Mucosa of rectum (tissue), 2 donors: ENCODE results near the gene BEND6.

ENCODE experiments used
- H3K27ac ChIP-seq, 2 donors: one replicate each; pipeline ENCODE4 v1.7.0; 2013; ENCODE audit warnings: inconsistent platforms in 2 of 2, low read depth in 2 of 2, low read length in 2 of 2
- H3K27me3 ChIP-seq, 2 donors: one replicate each; pipeline ENCODE4 v1.7.0; 2013; ENCODE audit warnings: low read length in 2 of 2; ENCODE audit not compliant: control insufficient read depth in 2 of 2, insufficient read depth in 2 of 2
- H3K36me3 ChIP-seq, 2 donors: one replicate each; pipeline ENCODE4 v1.7.0; 2013; ENCODE audit warnings: low read length in 2 of 2; ENCODE audit not compliant: control insufficient read depth in 2 of 2, insufficient read depth in 2 of 2
- H3K4me1 ChIP-seq, 2 donors: one replicate each; pipeline ENCODE4 v1.7.0; 2013; ENCODE audit warnings: low read length in 2 of 2, mild to moderate bottlenecking in 1 of 2; ENCODE audit not compliant: control insufficient read depth in 2 of 2, insufficient read depth in 2 of 2
- H3K4me3 ChIP-seq, 2 donors: one replicate each; pipeline ENCODE4 v1.7.0; 2013; ENCODE audit warnings: low read length in 2 of 2
- H3K9ac ChIP-seq, 2 donors: one replicate each; pipeline ENCODE4 v1.7.0; 2013; ENCODE audit warnings: low read length in 2 of 2, low read depth in 1 of 2, mild to moderate bottlenecking in 1 of 2
- H3K9me3 ChIP-seq, 2 donors: one replicate each; pipeline ENCODE4 v1.7.0; 2013; ENCODE audit warnings: low read length in 2 of 2; ENCODE audit not compliant: control insufficient read depth in 2 of 2
- donor health status: healthy.
- donor health status: Normal muscosa, but diverticular disease.

BEND6 gene

DNA sequence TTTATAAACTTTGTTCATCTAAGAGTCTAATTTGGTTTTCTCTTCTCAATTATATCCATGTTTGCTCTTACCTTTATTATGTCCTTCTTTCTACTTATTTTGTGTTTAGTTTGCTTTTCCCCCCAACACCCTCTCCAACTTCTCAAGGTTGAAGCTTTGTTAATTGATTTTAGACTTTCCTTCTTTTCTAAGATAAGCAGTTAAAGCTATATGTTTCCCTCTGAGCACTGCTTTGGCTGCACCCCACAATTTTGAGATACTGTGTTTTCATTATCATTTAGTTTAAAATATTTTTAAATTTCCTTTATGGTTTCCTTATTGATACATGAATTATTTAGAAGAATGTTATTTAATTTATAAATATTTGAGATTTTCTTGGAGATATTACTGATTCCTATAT lies 13.9 kb upstream of the BEND6 start:
- H3K9me3 ChIP-seq = peaks cover 0 to 4% of the 10 kb centered on the region in 2 donors
- H3K9ac ChIP-seq = no peak overlapping the region
- no peaks in the 10 kb centered on the region for H3K27me3 ChIP-seq
- no peaks in the 10 kb centered on the region for H3K36me3 ChIP-seq
- no peak overlapping the region for H3K27ac ChIP-seq
- H3K4me3 ChIP-seq = no peak overlapping the region
- no peaks in the 10 kb centered on the region for H3K4me1 ChIP-seq

DNA sequence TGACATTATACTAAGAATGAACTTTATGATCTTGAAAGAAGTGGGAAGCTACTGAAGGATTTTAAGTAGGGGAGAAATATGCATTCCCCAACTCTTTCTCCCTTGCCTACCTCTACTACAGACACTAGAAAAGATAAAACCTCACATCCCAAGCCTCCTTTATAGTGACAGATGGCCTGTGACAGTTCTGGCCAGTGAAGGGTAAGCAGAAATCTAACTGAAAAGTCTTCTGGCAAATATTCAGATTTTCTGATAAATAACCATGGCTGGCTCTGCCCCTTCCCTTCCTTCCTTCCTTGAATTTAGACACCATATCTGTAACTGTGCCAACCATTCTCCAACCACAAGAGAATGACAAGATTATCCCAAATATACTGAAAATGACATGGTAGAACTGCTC lies 10.2 kb upstream of the BEND6 start:
- H3K4me1 ChIP-seq = no peaks in the 10 kb centered on the region
- H3K36me3 ChIP-seq = no peaks in the 10 kb centered on the region
- H3K27ac ChIP-seq = no peak overlapping the region
- H3K9me3 ChIP-seq = peaks cover 0 to 4% of the 10 kb centered on the region in 2 donors
- no peak overlapping the region for H3K9ac ChIP-seq
- H3K4me3 ChIP-seq = no peak overlapping the region
- H3K27me3 ChIP-seq = peaks cover 0 to 3% of the 10 kb centered on the region in 2 donors

GRCh38 chr6:56946368-56946767 lies 8.5 kb upstream of the BEND6 start:
- Histone ChIP-seq H3K27ac (no peak overlapping the region), H3K9me3 (no peaks in the 10 kb centered on the region), H3K36me3 (no peaks in the 10 kb centered on the region), H3K4me3 (no peak overlapping the region), H3K4me1 (no peaks in the 10 kb centered on the region), H3K9ac (no peak overlapping the region), H3K27me3 (peaks cover 3% of the 10 kb centered on the region in 2 donors)

DNA sequence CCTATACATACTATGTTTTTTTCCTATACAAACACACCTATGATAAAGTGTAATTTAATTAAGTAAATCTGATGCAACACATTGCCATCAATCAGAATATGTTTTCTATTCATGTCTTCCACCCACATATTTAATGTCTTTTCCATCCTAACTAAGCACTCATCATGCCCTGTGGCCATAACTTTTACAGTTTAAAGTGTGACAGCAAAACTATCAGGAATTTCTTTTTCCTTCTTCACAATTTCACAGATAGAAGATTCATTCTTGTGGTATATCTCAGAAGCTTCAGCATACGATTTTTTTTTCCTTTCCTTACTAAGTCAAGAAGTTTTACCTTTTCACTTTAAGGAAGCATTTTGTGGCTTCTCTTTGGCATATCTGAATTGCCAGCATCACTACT lies 7.0 kb upstream of the BEND6 start:
- H3K4me1 ChIP-seq = no peaks in the 10 kb centered on the region
- H3K4me3 ChIP-seq = no peak overlapping the region
- no peak overlapping the region for H3K27ac ChIP-seq
- no peaks in the 10 kb centered on the region for H3K36me3 ChIP-seq
- H3K9me3 ChIP-seq = no peaks in the 10 kb centered on the region
- no peak overlapping the region for H3K9ac ChIP-seq
- peaks cover 5 to 7% of the 10 kb centered on the region in 2 donors for H3K27me3 ChIP-seq

- Histone ChIP-seq H3K4me1 (no peaks in the 10 kb centered on the region), H3K36me3 (no peaks in the 10 kb centered on the region), H3K27me3 (peaks cover 14 to 20% of the 10 kb centered on the region in 2 donors), H3K27ac (no peak overlapping the region), H3K4me3 (no peak overlapping the region), H3K9me3 (no peaks in the 10 kb centered on the region), H3K9ac (no peak overlapping the region)
Observed at GRCh38 chr6:56949265-56949664, 5.6 kb upstream of the BEND6 start.

GRCh38 chr6:56949925-56950495 lies 4.9 kb upstream of the BEND6 start:
- no peaks in the 10 kb centered on the region for H3K9me3 ChIP-seq
- H3K4me3 ChIP-seq = no peak overlapping the region
- H3K9ac ChIP-seq = no peak overlapping the region
- H3K27ac ChIP-seq = no peak overlapping the region
- H3K4me1 ChIP-seq = no peaks in the 10 kb centered on the region
- peaks cover 15 to 22% of the 10 kb centered on the region in 2 donors for H3K27me3 ChIP-seq
- H3K36me3 ChIP-seq = no peaks in the 10 kb centered on the region

DNA sequence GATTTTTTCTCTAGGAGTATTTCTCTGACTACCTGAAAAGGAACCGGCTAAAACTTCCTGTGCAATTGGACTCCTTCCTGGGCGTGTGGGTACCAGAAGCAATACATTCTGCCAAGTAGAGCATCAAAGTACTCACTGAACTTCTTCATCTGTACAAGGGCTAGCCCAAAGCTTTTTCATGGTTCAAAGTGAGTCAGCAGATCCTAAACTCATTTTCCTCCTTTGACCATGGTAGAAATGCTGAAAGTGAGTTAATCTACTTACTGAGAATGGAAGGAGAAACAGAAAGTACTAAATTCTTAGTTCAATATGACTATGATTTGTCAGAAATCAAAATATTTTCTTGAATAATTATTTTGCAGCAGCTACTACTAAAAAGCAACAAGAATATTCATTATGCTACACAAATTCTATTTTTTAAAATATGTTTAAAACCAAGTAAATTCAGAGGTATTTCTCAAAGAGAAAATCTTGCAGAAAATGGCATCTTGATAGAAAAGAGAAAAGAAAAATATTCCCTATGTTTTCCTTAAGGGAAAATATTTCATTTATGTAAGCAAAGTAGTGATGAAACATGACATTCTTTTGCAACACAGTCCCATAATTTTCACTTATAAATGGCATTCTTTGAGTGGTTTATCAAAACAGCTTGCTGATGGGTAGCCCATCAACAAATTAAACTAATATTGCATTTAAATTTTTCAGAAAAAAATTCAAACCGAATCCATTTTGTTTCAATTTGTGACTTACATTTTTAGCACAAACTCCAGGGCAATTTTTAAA lies 3.7 kb upstream of the BEND6 start:
- no peak overlapping the region for H3K9ac ChIP-seq
- peaks cover 0 to 5% of the 10 kb centered on the region in 2 donors for H3K4me1 ChIP-seq
- H3K27me3 ChIP-seq = peaks cover 15 to 28% of the 10 kb centered on the region in 2 donors
- H3K27ac ChIP-seq = no peak overlapping the region
- no peak overlapping the region for H3K4me3 ChIP-seq
- H3K36me3 ChIP-seq = no peaks in the 10 kb centered on the region
- H3K9me3 ChIP-seq = no peaks in the 10 kb centered on the region

DNA sequence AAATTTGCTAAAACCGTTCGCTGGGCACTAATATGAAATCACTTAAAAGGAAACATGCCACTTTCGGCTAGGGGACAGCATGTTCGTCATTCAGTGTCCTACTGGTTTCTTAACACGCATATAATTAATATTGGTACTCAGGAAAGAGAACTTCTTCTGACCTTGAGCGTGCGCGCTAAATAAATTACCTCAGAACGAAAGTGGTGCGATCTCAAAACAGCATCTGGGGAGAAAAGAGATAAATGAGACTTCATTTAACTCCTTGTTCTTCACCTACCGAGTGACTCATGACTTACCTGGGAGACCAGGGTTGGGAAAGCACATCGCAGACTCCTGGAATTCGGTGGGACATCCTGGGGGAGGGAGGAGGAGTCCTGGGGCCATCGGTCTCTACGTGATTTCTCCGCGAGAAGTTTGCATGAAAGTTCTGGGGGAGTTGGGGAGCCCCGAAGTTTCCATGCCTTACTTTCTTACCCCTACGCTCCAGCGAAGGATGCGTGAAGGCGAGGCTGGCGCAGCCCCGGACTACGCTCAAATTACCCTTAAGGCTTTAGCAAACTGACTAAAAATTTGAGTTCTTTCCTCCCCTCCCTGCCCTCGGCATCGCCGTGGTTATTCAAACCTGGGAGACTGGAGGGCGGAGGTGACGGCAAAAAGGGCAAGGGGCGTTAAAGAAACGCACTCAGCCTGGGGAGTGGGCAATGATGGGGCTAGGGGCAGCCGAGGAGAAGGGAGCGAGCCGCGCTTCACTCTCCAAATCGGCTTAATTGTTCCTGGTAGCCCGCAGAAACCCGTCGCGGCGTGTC lies 1.1 kb upstream of the BEND6 start:
- Histone ChIP-seq H3K4me1 (peaks cover 0 to 5% of the 10 kb centered on the region in 2 donors), H3K4me3 (peak overlapping the region; percentile 62 to 65), H3K27me3 (peaks cover 19 to 32% of the 10 kb centered on the region in 2 donors), H3K36me3 (no peaks in the 10 kb centered on the region), H3K9ac (peak overlapping the region; percentile 6 to 34), H3K27ac (no peak overlapping the region), H3K9me3 (no peaks in the 10 kb centered on the region)

DNA sequence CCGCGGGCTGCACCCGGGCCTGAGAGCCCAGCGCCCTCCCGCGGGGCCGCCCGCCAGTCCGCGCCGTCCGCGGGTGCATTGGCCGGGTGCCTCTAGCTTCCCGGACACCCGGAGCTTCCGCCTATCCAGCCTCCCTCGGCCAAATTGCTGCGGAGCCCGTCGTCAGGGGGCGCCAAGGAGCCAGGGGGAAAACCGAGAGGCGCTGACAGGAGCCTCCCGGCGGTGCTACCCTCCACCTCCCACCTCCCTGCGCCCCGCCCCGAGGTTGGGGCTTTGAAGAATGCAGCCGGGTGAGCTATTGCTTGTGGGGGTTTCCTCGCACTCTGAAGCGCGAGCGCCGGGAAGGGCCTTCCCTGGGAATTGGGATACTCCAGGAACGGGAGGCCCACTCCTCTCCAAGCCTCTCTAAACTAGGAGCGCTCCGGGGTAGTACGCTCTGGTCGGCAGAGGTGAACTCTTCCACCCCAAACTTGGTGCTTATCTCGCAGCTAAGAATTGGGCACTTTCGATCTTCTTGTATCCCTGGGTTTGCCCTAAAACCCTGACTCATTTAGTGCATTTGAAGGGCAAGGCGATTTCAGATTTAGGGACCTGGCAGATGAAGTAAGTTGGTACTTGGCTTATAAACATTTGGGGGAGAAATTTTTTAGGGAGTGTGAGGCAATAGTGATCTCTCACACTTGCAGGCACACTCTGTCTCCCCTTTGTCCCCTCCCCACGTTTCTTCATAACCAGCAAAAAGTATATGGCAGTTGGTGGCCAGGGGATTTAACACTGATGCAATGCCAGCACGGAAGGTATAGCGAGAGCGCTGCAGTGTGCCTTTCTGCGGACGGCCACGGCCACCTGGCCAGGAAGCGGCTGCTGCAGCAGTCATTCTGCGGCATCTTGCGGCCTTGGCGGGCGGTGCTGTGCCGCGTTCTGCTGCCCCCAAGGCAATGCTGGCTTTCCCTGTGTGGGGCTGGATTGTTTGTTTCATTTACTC lies 556 bp downstream of the BEND6 start:
- Histone ChIP-seq H3K4me1 (peaks cover 0 to 5% of the 10 kb centered on the region in 2 donors), H3K27me3 (peaks cover 19 to 32% of the 10 kb centered on the region in 2 donors), H3K4me3 (peak overlapping the region; percentile 48 to 60), H3K9me3 (no peaks in the 10 kb centered on the region), H3K9ac (peak overlapping the region in 1 of 2 donors; percentile 19), H3K27ac (peak overlapping the region in 1 of 2 donors; percentile 8), H3K36me3 (no peaks in the 10 kb centered on the region)
